Endothelial cell of umbilical vein (primary cell): Measurements from ENCODE around the gene PLXDC2. TPM values are rescaled to one million over a fixed set of nuclear protein-coding genes. Genes with fewer than 3 reads are reported as not detected.

ENCODE experiments used
- BruUV-seq: library from RNA; stranded (reverse); fragments of 400-500 nt; replicated peaks from 2 replicates; lab custom pipeline; 2021; lab: Mats Ljungman, UMichigan
- CTCF ChIA-PET: fragments of 300-600, 350-600 bp; sonication (Branson Sonifier 250); formaldehyde crosslinking; loops from one replicate; lab custom pipeline; 2021; ENCODE audit warnings: antibody characterized with exemption, inconsistent platforms; lab: Charles Lee
- POLR2A ChIA-PET: fragments of 300-600, 350-600 bp; sonication (Branson Sonifier 250); formaldehyde crosslinking; loops from one replicate; lab custom pipeline; 2021; ENCODE audit warnings: antibody characterized with exemption, inconsistent platforms; lab: Charles Lee
- DNase-seq: peaks from one replicate; pipeline ENCODE4 v3.0.0-alpha.2; 2011; ENCODE audit warnings: low read depth, low spot score
- FAIRE-seq: peaks from 2 replicates; lab custom pipeline; 2011; peaks lifted over from hg19 to GRCh38; lab: Jason Lieb, UNC
- H2AFZ ChIP-seq: 2 replicates; pipeline ENCODE4 v1.6.0; 2012; ENCODE audit warnings: low read depth, low read length, control low read depth, inconsistent platforms
- H3K27ac ChIP-seq: 2 replicates; pipeline ENCODE4 v1.5.1; 2011; ENCODE audit warnings: low read depth, mild to moderate bottlenecking, control low read depth, low read length, moderate library complexity; ENCODE audit not compliant: insufficient read depth
- H3K27me3 ChIP-seq, 2 experiments: 2 replicates each; pipeline versions ENCODE4 v1.6.0 to v1.6.1; 2011; ENCODE audit warnings: low read length in 2 of 2, mixed read lengths in 1 of 2; ENCODE audit not compliant: control insufficient read depth in 2 of 2, insufficient read depth in 2 of 2
- H3K36me3 ChIP-seq, 2 experiments: 2 replicates in 1 of 2; 3 replicates in 1 of 2; pipeline ENCODE4 v1.5.1; 2011; ENCODE audit warnings: low read length in 2 of 2, mild to moderate bottlenecking in 1 of 2, moderate library complexity in 1 of 2; ENCODE audit not compliant: control insufficient read depth in 2 of 2, insufficient read depth in 2 of 2; ENCODE audit errors: extremely low read depth in 1 of 2
- H3K4me1 ChIP-seq: 3 replicates; pipeline ENCODE4 v1.5.1; 2011; ENCODE audit warnings: mild to moderate bottlenecking, low read length; ENCODE audit not compliant: control insufficient read depth, insufficient read depth; ENCODE audit errors: extremely low read depth
- H3K4me2 ChIP-seq: 2 replicates; pipeline ENCODE4 v1.6.1; 2011; ENCODE audit warnings: low read length, control low read depth, mixed read lengths; ENCODE audit not compliant: insufficient read depth
- H3K4me3 ChIP-seq, 3 experiments: fragments of 200-600 bp in 1 of 3; sonication (generic), shearing (Covaris generic) in 1 of 3; replicated peaks in 1 of 3; 2 replicates each; pipeline ENCODE4 v1.5.1; 2011 to 2016; ENCODE audit warnings: control low read depth in 3 of 3, low read length in 3 of 3, mild to moderate bottlenecking in 2 of 3, inconsistent platforms in 1 of 3, low read depth in 1 of 3, moderate library complexity in 1 of 3; ENCODE audit not compliant: insufficient read depth in 1 of 3
- H3K79me2 ChIP-seq: 2 replicates; pipeline ENCODE4 v1.6.0; 2012; ENCODE audit warnings: low read length, inconsistent platforms; ENCODE audit not compliant: control insufficient read depth, insufficient read depth
- H3K9ac ChIP-seq: replicated peaks from 2 replicates; pipeline ENCODE3; 2011; ENCODE audit warnings: low read length, control low read depth; ENCODE audit not compliant: insufficient read depth; ENCODE audit errors: extremely low read depth
- H3K9me1 ChIP-seq: replicated peaks from 3 replicates; pipeline ENCODE4 v1.6.0; 2011; ENCODE audit warnings: mild to moderate bottlenecking, low read length; ENCODE audit not compliant: control insufficient read depth, insufficient read depth; ENCODE audit errors: extremely low read depth
- H3K9me3 ChIP-seq: replicated peaks from 2 replicates; pipeline ENCODE4 v1.5.1; 2012; ENCODE audit warnings: low read length, inconsistent platforms; ENCODE audit not compliant: control insufficient read depth, insufficient read depth
- H4K20me1 ChIP-seq: replicated peaks from 2 replicates; pipeline ENCODE3; 2011; ENCODE audit warnings: mild to moderate bottlenecking, low read length; ENCODE audit not compliant: control insufficient read depth, insufficient read depth; ENCODE audit errors: extremely low read depth
- CTCF ChIP-seq, 2 donors: IDR thresholded peaks; 1 replicate in 1 of 2; 2 replicates in 1 of 2; pipeline ENCODE4 v1.5.1; 2011; ENCODE audit warnings: low read length in 2 of 2, mild to moderate bottlenecking in 2 of 2, moderate library complexity in 2 of 2, control low read depth in 1 of 2, inconsistent platforms in 1 of 2, low read depth in 1 of 2; ENCODE audit not compliant: insufficient read depth in 1 of 2; ENCODE audit errors: extremely low read depth in 1 of 2
- EZH2 ChIP-seq: IDR thresholded peaks from 2 replicates; pipeline ENCODE4 v1.6.1; 2012; ENCODE audit warnings: borderline replicate concordance, low read depth, mild to moderate bottlenecking, moderate library complexity, low read length, inconsistent platforms; ENCODE audit not compliant: severe bottlenecking
- FOS ChIP-seq: IDR thresholded peaks from 2 replicates; pipeline ENCODE4 v1.6.1; 2011; ENCODE audit warnings: mild to moderate bottlenecking, low read length, moderate library complexity, borderline replicate concordance; ENCODE audit not compliant: insufficient read depth
- GATA2 ChIP-seq: IDR thresholded peaks from 2 replicates; pipeline ENCODE4 v1.7.0; 2011; ENCODE audit warnings: low read depth, mild to moderate bottlenecking, moderate library complexity, mixed read lengths, low read length; ENCODE audit not compliant: insufficient read length, insufficient read depth
- JUN ChIP-seq: IDR thresholded peaks from 2 replicates; pipeline ENCODE4 v1.6.1; 2011; ENCODE audit warnings: borderline replicate concordance, low read depth; ENCODE audit not compliant: insufficient read length, insufficient read depth
- MAX ChIP-seq: IDR thresholded peaks from 2 replicates; pipeline ENCODE4 v1.6.1; 2011; ENCODE audit not compliant: insufficient read depth, insufficient read length
- MYC ChIP-seq: IDR thresholded peaks from one replicate; pipeline ENCODE4 v1.6.1; 2011; ENCODE audit warnings: mild to moderate bottlenecking, low read depth, low read length
- POLR2A ChIP-seq: IDR thresholded peaks from 2 replicates; pipeline ENCODE4 v1.6.1; 2012; ENCODE audit warnings: low read depth, mild to moderate bottlenecking, control low read depth, low read length
- POLR2AphosphoS5 ChIP-seq: IDR thresholded peaks from 2 replicates; pipeline ENCODE4 v1.6.1; 2012; ENCODE audit warnings: low read depth, mild to moderate bottlenecking, control low read depth, low read length, moderate library complexity; ENCODE audit not compliant: insufficient read depth
- dilution Hi-C: fragments of 300-500 bp; cut with MboI; formaldehyde crosslinking; loops from one replicate; pipeline ENCODE4 v1.15.0; 2019; ENCODE audit warnings: low sequenced_read_pairs; ENCODE audit not compliant: extremely low pct_ligation_motif_present
- intact Hi-C: fragments of 100-400 bp; cut with micrococcal nuclease; formaldehyde crosslinking; loops from one replicate; pipeline ENCODE4 v1.10.0; 2022
- polyA plus RNA-seq, 4 experiments: library from polyadenylated mRNA; depleted of rRNA in 3 of 4; stranded (reverse) in 3 of 4; unstranded in 1 of 4; fragments of >200 nt; gene quantifications; 2 replicates each; pipeline versions ENCODE4 v1.2.1 to v1.2.3, GENCODE V29; 2011 to 2012; ENCODE audit warnings: missing spikeins in 1 of 4
- total RNA-seq: library from RNA; stranded (reverse); gene quantifications from 2 replicates; pipeline ENCODE4 v1.2.3, GENCODE V29; 2021

Gene PLXDC2
- total and polyA plus RNA-seq, 2 donors (not counting 3 experiments of a cell fraction or from before 2014, with no cell fraction given): 0.32 to 1.2 TPM

DNA sequence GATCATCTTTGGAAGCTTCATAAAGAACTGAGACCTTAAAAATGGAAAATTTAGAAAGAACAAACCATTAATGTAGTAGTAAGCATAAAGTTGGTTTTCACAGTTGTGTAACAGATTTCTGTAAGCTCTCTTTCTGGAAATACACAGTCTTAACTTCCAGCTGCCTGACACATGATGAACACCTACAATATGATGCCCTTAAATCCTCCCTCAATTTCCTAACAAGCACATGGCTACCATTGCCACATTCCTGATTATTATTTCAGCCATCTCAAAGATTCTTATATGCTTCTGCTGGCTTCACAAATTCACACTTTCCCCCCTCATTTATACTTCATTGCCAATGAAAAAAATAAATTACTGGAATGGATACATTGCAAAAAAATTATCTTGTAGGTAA is 49.4 kb downstream of the PLXDC2 start:
- Histone ChIP-seq H3K9me3 (no peaks in the 10 kb centered on the region), H4K20me1 (no peaks in the 10 kb centered on the region)
- FAIRE-seq: no peak

More for the DNA sequence above, 49.4 kb downstream of the PLXDC2 start:
- Histone ChIP-seq H3K27me3 (no peaks in the 10 kb centered on the region), H3K36me3 (no peaks in the 10 kb centered on the region), H3K4me2 (no peak overlapping the region), H3K27ac (no peak overlapping the region), H3K4me1 (no peaks in the 10 kb centered on the region), H3K9ac (no peak overlapping the region), H2AFZ (no peak overlapping the region), H3K9me1 (no peaks in the 10 kb centered on the region), H3K79me2 (no peaks in the 10 kb centered on the region), H3K4me3 (no peak overlapping the region)
- CTCF ChIA-PET: no interaction called here
- dilution Hi-C loops: no loop called here
- intact Hi-C loops: no loop called here
- no peak for TF ChIP-seq CTCF (IDR thresholded peaks at IDR 0.05; ENCODE audit: extremely low read depth in 1 of 2, insufficient read depth in 1 of 2, low read depth in 1 of 2, low read length in 2 of 2)
- no peak for TF ChIP-seq POLR2A
- TF ChIP-seq POLR2AphosphoS5: no peak
- TF ChIP-seq FOS: no peak
- TF ChIP-seq EZH2: no peak
- no peak for TF ChIP-seq GATA2
- TF ChIP-seq MYC: no peak
- no peak for TF ChIP-seq MAX
- no peak for TF ChIP-seq JUN
- POLR2A ChIA-PET: no interaction called here
- DNase-seq: no peak
- BruUV-seq: no TSS peak
